NCI-H82 treated with DMSO at 0.1 percent for 48 hours (cell line): ENCODE results near the gene RARS1.

Source experiments
- DNase-seq: peaks from one replicate; lab custom pipeline; 2025; ENCODE audit not compliant: unreplicated experiment; lab: John Stamatoyannopoulos, UW

Gene RARS1

DNA sequence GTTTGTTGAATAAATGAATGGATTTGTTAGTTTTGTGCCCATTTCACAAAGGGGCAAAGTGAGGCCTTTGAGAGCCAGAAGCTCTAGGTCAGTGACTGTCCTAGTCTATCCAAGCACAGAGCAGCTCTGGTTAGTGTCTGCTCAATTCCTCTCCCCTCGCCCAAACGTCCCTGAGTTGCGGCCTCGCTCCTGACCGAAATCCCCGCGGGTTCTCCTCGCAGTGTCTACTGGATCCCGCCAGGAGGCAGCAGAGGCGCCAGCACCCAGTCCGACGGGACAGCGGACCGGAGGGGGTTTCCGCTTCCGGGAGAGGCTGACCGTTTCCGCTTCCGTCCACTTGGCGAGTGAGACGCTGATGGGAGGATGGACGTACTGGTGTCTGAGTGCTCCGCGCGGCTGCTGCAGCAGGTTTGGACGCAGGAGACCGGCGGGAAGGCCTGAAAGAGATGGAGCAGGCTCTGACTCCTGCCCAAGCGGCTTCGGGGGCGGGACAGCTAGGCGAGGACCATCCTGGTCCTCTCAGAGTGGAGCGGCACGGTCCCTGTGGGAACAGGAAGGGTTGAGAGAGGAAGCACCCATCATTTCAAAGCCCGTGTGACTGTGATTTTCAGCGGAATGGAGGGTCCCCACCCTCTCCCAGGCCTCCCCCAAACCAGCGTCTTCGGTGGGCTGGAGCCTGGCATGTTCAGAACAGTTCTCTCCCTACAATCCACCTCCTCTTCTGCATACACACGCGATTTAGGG is at the start of gene RARS1:
Gene RARS1 (plus strand): TSS at position 336 of the 744 bp plus-strand sequence. CDS start 28 bp downstream, at position 364.
- DNase-seq: peak; percentile 45

DNA sequence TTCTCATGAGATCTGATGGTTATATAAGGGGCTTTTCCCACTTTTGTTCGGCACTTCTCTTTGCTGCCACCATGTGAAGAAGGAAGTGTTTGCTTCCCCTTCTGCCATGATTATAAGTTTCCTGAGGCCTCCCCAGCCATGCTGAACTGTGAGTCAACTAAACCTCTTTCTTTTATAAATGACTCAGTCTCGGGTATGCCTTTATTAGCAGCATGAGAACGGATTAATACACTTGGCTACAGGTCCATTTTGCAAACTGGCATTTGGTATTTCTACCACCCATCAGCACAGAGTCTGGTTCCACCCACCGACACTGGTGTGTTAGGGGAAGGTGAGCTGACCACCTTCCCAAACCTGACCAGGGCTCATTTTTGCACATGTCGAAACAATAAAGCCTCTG is 47.9 kb upstream of the RARS1 start:
- DNase-seq: no peak

DNA sequence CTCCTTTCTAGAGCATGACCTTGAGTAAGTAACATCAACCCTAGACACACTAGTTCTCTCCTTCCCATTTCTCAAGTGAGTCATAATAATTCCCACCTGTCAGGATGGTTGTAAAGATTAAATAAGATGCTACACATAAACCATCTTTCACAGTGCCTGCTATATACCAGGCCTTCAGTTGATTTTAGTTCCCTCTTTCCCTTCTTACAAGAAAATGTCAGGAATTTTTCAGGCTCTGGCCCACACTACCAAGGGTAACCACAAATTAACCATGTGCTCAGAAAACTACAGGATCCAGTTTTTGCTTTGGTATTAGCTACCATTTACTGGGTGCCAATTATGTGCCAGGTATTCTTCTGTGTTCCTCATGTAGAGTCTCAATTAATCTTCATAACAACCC is 42.7 kb upstream of the RARS1 start:
- DNase-seq: no peak

DNA sequence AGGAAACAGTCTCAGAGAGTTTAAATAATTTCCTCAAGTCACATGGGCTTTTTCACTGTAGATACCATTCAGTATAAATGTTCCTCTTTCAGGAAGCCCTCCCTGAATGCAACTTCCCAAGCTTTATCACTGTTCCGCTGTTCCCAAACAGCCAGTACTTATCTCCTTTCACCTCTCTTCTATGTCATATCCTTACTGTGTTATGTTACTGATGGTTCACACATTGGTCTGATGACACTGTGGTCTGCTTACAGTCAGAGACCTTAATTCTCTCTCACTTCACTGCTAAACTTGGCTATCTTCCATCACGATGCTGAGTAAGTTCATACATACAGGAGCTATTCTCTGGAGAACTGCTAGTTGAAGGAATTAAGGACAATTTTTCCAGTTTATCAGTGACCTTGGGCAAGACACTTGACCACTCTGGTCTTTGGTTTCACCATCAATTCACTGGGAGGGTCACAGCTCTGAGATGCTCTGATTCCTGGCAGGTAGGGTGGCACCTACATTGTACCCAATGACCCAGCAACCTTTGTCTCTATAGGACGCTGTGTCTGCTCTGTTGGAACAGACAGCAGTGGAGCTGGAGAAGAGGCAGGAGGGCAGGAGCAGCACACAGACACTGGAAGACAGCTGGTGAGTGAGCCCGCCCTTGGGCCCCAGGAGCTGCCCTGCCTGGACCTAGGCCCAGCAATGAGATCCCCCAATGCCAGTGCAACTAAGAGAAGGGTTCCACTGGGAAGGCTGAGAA is 42.1 kb upstream of the RARS1 start:
- DNase-seq: no peak

DNA sequence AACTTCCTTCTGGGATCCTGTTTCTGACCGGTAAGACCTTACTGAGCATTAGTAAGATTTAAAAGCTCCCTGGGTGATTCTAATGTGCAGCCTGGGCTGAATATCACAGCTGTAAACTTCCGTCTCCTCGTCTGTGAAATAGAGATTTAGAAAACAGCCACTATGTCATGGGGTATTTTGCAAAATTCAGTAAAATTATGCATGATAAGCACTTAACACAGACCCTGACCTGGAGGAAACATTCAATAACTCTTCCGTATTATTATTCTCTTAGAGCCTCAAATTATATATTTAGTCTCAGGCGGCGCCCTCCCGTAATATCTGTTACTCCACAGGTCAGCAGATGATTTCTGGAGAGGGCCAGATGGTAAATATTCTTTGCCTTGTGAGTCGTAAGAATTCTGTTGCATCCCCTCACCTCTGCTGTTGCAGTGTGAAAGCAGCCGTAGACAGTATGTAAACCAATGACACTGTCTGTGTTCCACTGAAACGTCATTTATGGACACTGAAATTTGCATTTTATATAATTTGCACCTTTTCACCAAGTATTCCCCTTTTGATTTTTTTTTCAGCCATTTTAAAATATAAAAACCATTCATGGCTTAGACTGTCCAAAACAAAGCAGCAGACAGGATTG is 39.2 kb upstream of the RARS1 start:
- no peak for DNase-seq

DNA sequence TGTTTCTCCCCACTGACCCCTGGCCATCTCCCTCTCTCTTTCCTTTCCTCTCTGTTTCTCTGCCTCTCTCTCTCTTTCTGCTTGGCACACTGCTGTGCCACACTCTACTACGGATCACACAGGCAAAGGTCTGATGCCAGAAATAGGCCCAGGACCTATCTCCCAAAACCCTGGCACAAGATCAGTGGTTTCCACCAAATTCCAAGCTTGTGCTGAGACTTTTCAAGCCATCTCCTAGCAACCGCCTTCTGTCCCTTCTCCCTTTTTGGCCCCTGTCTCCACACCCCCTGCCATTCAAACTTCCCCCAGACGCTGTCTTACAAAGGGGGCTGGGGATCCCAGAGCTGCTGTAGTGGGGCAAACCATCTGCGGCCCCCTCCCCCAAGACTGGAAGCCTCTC is 38.5 kb upstream of the RARS1 start:
- no peak for DNase-seq

DNA sequence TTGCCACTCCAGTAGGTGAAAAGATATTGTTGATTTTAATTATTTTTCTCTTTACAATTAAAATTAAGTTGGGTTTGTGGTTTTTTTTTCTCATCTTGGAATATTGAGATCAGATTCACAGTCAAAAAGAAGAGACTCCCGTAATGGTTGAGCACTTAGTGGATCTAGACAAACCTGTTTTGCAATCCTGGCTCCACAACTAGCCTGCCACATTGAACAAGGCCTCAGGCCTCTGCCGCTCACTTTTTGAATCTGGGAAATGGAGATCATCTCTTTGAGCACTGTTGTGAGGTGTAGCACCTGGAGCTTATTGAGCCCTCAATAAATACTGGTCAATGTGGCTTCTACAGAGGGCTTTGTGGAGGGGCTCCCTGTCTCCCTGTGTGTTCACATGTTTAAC is 37.1 kb upstream of the RARS1 start:
- DNase-seq: no peak

DNA sequence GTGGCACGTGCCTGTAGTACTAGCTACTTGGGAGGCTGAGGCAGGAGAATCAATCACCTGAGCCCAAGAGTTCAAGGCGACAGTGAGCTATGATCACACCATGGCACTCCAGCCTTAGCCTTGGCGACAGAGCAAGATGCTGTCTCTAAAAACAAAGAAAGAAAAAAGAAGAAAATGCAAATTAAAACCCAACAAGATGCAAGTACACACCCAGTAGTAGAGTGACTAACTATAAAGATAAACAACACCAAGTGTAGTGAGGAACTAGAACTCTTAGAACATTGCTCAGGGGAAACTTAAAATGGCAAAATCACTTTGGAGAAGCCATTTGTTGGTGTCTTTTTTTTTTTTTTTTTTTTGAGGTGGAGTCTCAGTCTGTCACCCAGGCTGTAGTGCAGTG is 34.7 kb upstream of the RARS1 start:
- DNase-seq: no peak

DNA sequence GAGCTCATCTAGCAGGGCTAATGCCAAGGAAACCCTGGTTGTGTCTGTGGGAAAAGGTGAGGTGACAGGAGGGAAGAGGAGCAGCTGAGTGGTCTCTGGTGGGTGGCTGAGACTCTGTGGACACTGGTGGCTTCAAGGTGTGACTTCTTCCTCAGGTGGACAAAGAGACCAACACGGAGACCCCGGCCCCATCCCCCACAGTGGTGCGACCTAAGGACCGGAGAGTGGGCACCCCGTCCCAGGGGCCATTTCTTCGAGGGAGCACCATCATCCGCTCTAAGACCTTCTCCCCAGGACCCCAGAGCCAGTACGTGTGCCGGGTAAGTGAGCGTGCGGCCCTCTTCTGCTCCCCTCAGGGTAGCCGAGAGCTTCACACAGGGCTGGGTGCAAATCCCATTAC is 31.1 kb upstream of the RARS1 start:
- no peak for DNase-seq

DNA sequence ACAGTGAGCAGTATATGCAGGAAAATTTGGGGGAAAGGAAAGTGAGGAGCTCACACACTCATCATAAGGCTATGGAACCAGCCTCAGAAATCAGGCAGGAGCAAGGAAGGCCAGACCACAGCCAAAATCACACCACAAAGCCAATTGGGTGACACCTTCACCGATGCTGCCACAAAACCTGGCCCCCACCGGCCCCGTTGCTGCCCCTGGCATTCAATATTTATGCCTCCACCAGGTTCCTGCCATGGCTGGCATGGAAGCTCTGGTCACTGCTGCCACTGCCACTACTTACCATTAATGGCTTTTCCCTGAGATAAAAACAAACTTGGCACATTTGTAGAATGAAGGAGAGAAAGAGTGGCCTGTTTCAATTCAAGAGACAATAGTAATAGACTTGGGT is 28.7 kb upstream of the RARS1 start:
- DNase-seq: no peak

DNA sequence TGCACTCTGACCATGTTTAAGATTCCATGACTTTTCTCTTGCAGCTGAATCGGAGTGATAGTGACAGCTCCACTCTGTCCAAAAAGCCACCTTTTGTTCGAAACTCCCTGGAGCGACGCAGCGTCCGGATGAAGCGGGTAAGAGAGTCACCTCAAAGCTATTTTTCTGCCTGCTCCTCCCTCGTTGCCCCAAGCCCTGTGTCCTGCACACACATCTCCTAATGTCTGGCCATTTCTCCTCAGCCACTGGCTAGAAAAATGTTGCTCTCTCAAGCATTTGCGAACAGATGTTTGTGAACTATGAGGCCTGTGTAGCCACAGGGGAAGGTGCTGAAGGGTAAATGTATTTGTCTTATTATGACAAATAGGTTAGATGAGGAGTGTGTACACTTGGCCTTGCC is 25.7 kb upstream of the RARS1 start:
- no peak for DNase-seq

DNA sequence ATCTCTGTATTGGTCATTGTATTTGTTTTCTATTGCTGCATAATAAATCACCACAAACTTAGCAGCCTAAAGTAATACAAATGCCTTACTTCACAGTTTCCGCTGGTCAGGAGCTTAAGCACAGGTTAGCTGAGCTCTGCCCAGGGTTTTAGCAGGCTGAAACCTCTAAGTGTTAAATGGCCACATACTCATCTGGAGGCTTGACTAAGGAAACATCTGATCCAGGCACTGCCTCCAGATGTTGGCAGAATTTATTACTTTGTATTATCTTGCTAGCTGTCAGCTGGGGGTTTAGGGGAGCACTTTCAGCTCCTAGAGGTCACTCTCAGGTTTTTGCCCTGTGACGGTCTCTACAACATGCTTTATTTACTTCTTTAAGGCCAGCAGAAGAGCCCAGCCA is 23.2 kb upstream of the RARS1 start:
- no peak for DNase-seq

DNA sequence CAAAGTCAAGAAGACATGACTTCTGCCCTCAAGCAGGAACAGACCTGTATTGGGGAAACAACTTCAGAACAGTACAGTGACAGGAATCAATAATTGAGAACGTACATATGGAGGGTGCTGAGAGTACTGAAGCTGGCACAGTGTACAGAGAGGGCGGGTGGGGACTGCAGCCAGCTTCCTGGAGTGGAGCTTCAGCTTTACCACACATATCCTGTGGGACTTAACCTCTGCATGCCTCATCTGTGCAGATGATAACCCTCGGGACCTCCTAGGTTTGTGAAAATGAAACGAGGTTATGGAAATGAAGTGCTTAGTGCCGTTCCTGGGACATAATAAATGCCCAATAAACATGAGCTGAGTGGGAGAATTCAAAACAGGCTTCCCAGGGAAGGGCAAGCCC is 22.1 kb upstream of the RARS1 start:
- no peak for DNase-seq

DNA sequence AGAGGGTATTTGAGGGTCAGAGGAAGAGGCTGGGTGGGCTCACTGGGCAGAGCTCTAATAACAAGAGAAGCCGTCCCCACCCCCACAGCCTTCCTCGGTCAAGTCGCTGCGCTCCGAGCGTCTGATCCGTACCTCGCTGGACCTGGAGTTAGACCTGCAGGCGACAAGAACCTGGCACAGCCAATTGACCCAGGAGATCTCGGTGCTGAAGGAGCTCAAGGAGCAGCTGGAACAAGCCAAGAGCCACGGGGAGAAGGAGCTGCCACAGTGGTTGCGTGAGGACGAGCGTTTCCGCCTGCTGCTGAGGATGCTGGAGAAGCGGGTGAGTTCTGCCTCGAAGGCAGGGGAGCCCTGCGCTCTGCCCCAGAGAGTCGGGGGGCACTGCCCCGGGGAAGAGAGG is 21.6 kb upstream of the RARS1 start:
- no peak for DNase-seq

DNA sequence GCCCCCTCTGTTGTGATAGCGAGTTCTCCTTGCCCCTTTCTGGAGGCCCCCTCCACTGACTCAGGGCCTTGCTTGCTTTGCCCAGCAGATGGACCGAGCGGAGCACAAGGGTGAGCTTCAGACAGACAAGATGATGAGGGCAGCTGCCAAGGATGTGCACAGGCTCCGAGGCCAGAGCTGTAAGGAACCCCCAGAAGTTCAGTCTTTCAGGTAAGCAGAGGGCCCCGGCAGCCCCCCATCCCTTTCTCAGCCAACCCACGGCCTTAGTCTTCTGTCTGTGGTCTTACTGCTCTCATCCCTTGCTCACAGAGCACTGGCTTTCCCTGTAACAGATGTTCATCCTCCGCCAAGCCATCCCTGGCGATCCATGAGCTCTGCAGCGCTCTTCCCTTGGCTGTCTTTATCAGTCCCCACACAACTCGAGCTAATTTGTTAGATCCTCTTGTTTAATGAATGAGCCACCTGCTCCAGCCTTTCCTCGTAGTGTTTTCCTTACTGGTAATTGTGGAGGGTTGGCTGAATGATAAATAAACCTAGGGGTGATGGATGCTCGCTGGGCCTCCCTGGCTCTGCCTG is 18.4 kb upstream of the RARS1 start:
- peak; percentile 40 for DNase-seq

DNA sequence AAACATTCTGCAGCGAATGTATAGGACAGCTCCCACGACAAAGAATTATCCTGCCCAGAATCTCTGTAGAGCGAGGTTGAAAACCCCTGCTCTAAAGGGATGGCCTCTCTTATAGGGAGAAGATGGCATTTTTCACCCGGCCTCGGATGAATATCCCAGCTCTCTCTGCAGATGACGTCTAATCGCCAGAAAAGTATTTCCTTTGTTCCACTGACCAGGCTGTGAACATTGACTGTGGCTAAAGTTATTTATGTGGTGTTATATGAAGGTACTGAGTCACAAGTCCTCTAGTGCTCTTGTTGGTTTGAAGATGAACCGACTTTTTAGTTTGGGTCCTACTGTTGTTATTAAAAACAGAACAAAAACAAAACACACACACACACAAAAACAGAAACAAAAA is 17.4 kb upstream of the RARS1 start:
- no peak for DNase-seq

DNA sequence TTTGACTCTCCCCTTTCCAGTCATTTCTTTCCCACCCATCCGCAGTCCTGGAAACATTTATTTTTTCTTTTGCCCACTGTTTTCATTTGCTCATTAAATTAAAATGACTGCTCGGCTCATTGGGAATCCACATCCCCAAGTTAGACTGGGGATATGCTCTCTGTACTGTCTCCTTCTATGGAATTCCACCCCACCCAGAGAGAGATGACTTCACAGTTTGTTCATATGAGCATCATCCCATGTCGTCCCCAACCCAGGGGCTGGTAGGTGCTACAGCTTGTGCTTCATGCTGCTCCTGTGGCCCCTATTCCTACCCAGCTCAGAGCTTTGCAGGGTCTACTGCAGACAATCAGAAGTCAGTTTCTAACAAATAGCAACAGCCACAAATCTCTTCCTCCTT is 16.5 kb upstream of the RARS1 start:
- no peak for DNase-seq

DNA sequence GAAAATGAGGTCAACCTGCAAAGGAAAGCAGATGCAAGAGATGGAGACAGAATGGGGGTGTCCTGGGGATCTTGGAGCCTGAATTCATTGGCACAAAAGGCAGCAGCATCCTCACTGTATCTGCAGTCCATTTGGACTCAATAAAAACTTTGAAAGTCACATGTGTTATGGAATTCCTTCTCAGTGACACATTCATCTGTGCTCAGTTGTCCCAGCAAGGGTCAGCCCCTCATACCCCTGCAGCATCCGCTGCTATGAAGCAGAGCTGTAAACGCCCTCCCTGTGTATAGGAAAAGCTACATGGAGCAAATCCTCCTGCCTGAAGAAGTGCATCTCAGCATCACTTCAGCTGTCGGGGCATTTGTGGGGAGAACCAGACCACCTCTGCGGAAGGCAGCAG is 14.5 kb upstream of the RARS1 start:
- DNase-seq: no peak

DNA sequence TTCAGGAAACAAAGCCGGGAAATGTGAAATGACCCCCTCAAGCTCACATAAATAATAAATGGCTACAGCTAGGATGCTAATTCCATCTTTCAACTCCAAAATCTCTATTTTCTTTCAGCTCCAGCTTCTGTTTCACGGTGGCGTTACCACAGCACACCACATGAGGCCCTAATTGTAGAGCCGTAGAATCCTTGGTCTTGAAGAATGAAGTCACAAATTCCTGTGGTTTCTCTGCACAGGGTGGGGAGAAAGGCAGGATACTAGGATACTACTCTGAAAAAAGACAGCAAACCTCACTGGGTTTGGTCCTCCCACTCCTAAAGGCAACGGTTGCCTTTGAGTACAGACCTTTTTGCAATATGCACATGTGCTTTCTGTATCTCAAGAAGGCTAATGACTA is 13.9 kb upstream of the RARS1 start:
- DNase-seq: no peak

DNA sequence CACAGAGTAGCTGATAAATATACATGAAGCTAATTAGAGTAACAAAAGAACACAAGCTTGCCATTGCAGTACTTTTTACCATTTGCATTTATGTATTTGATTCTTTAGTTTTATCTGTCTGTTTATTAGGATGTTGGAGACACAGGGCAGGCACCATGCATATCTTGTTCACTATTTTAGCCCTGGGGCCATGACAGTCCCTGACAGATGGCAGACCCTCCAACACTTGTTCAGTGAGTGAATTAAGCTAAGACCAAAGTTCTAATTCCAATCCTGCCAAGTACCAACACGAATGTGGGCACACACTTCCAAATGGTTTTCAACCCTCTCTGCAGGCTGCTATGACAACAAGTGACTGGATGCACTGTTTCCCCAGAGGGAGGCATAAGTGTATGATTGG is 12.0 kb upstream of the RARS1 start:
- DNase-seq: no peak

DNA sequence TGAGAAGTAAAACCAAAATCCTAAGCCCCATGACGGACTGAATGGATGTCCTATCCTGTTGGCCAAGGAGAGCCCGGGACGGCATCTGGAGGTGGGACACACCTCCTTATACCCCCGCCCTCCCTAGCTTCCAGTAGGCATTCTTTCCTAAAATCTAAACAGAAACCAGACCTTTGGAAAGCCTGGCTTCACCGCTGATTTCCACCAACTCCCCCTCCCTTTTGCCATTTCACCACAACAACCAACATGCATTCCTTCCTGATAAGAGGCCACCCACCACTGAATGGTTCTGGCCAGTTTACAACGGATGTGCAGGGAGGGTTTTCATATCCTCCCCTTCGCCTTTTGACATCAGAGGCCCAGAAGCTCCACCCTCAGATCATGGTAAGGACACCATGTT is 9.2 kb upstream of the RARS1 start:
- no peak for DNase-seq

DNA sequence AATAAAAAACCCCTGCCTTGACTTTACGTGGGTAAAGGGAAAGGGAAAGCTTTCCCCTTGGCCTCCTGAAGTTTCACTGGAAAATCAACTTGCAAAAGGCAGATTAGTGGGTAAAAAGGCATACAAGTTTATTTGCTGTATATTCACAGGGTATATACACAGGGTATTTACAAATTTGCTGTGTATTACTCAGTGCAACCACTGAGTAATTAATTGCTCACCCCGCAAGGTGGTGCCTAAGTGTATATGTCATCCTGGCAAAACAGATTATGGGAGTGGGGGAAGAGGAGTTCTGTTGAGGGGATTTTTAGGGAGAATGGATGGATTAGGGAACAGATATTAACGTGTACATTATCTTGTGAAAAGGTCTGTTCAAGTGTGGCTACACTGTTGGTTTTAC is 7.1 kb upstream of the RARS1 start:
- DNase-seq: no peak
